ENCODE measurements around the gene DCUN1D3. TPM values are rescaled to one million over a fixed set of nuclear protein-coding genes. Genes with fewer than 3 reads are reported as not detected.

Gene DCUN1D3
- total RNA-seq, 1 experiment from 2014 or later = 16.4 TPM

GRCh38 chr16:20818929-20819585 lies 81.1 kb downstream of the DCUN1D3 start:
- H3K9ac ChIP-seq (ENCODE audit: low read length) = no peak overlapping the region
- no peaks in the 10 kb centered on the region for H3K9me3 ChIP-seq (ENCODE audit: control insufficient read depth in 1 of 2, insufficient read depth in 1 of 2, low read depth in 1 of 2, low read length in 2 of 2)
- H2AFZ ChIP-seq (ENCODE audit: low read depth, low read length, poor library complexity, severe bottlenecking) = no peak overlapping the region
- no peak overlapping the region for H3K27ac ChIP-seq (ENCODE audit: low read depth, low read length)
- intact Hi-C loops (cut with micrococcal nuclease) = no loop called here
- CTCF ChIA-PET = no interaction called here
- H3K9me2 ChIP-seq (ENCODE audit: insufficient read depth) = no peaks in the 10 kb centered on the region
- TF ChIP-seq ZBTB33 (IDR thresholded peaks at IDR 0.05; ENCODE audit: extremely low read depth, insufficient replicate concordance, low read length) (no peak), SP1 (IDR thresholded peaks at IDR 0.05; ENCODE audit: low read depth) (no peak), CTCF (IDR thresholded peaks at IDR 0.05 in 2 of 3, conservative IDR thresholded peaks at IDR 0.05 in 1 of 3; ENCODE audit: borderline replicate concordance in 1 of 3, insufficient read depth in 1 of 3, low read depth in 2 of 3, low read length in 2 of 3) (no peak), YY1 (IDR thresholded peaks at IDR 0.05; ENCODE audit: extremely low read depth, insufficient replicate concordance, low read depth, low read length) (no peak), POLR2AphosphoS5 (IDR thresholded peaks at IDR 0.05; ENCODE audit: low read depth, low read length) (no peak), MAX (IDR thresholded peaks at IDR 0.05) (no peak), ATF3 (IDR thresholded peaks at IDR 0.05) (no peak), JUND (IDR thresholded peaks at IDR 0.05) (no peak)
- no peaks in the 10 kb centered on the region for H3K27me3 ChIP-seq (ENCODE audit: insufficient read depth, low read length)
- BruUV-seq (replicated peaks) = no TSS peak
- RAD21 ChIA-PET (ENCODE audit: low non-redundant PET in 1 of 2, low total read pairs in 2 of 2, uncharacterized antibody in 2 of 2, unreplicated experiment in 2 of 2) = no interaction called here
- POLR2A ChIA-PET = no interaction called here
- no peak overlapping the region for H3K4me2 ChIP-seq (ENCODE audit: low read length)
- no peaks in the 10 kb centered on the region for H3K4me1 ChIP-seq (ENCODE audit: control insufficient read depth in 1 of 2, insufficient read depth in 2 of 2, low read length in 2 of 2)
- peaks cover 10 to 14% of the 10 kb centered on the region in 2 experiments for H3K36me3 ChIP-seq (ENCODE audit: control insufficient read depth in 1 of 2, insufficient read depth in 2 of 2, low read length in 2 of 2)
- H3K4me3 ChIP-seq (replicated peaks in 1 of 2; ENCODE audit: low read depth in 1 of 2, low read length in 2 of 2) = no peak overlapping the region
- ATAC-seq = no peak
- no peaks in the 10 kb centered on the region for H4K20me1 ChIP-seq (ENCODE audit: insufficient read depth)
- DNase-seq (ENCODE audit: low read depth, low spot score) = no peak
- H3K79me2 ChIP-seq (ENCODE audit: insufficient read depth, low read length) = no peaks in the 10 kb centered on the region
